Natural killer cell treated with Interleukin-12 subunit alpha and Interleukin-12 subunit beta and Interleukin-15 and Interleukin-18, amount 100 ng/mL, for 72 hours (primary cell): ENCODE results near the gene WNT4. TPM values are rescaled to one million over a fixed set of nuclear protein-coding genes. Genes with fewer than 3 reads are reported as not detected.

Experiments
- ATAC-seq, 2 donors: fragments of 150-1000 bp; cut with Tn5 transposase in 1 of 2; sonication (Bioruptor Pico), chemical (Tn5 transposase) in 1 of 2; 2 replicates each; pipeline ENCODE4 v1.10.0; 2021
- DNase-seq: peaks from one replicate; pipeline ENCODE4 v3.0.0; 2022; ENCODE audit warnings: low spot score
- H3K27ac Mint-ChIP-seq, 2 donors: 1 replicate in 1 of 2; 2 replicates in 1 of 2; pipeline ENCODE4 v1.8.0; 2022; ENCODE audit warnings: mixed read lengths in 2 of 2, mild to moderate bottlenecking in 1 of 2, moderate library complexity in 1 of 2
- H3K27me3 Mint-ChIP-seq, 2 donors: 1 replicate in 1 of 2; 2 replicates in 1 of 2; pipeline ENCODE4 v1.8.0; 2022; ENCODE audit warnings: mixed read lengths in 2 of 2
- H3K36me3 Mint-ChIP-seq: one replicate; pipeline ENCODE4 v1.8.0; 2022; ENCODE audit warnings: mixed read lengths
- H3K4me1 Mint-ChIP-seq, 2 donors: 1 replicate in 1 of 2; 2 replicates in 1 of 2; pipeline ENCODE4 v1.8.0; 2022; ENCODE audit warnings: low read depth in 2 of 2, mixed read lengths in 2 of 2, mild to moderate bottlenecking in 1 of 2
- H3K4me3 Mint-ChIP-seq: one replicate; pipeline ENCODE4 v1.8.0; 2022; ENCODE audit warnings: mixed read lengths
- H3K9me3 Mint-ChIP-seq: 2 replicates; pipeline ENCODE4 v1.8.0; 2022; ENCODE audit warnings: mixed read lengths
- total RNA-seq, 2 donors: library from RNA; stranded (reverse); gene quantifications; one replicate each; pipeline ENCODE4 v1.2.3, GENCODE V29; 2022

WNT4 gene
- total RNA-seq, 2 donors from 2014 or later: not detected

- peaks cover 38% of the 10 kb centered on the region for H3K36me3 Mint-ChIP-seq
- ATAC-seq: no peak
- H3K27me3 Mint-ChIP-seq: no peaks in the 10 kb centered on the region
- no peaks in the 10 kb centered on the region for H3K9me3 Mint-ChIP-seq
- peak overlapping the region; percentile 1 for H3K4me3 Mint-ChIP-seq
- H3K4me1 Mint-ChIP-seq: peaks cover 65 to 74% of the 10 kb centered on the region in 2 donors
- DNase-seq: no peak
- peak overlapping the region; percentile 18 to 52 for H3K27ac Mint-ChIP-seq
Observed at GRCh38 chr1:22080191-22080590, 62.7 kb downstream of the WNT4 start.

GRCh38 chr1:22078133-22078532, 64.8 kb downstream of the WNT4 start:
- H3K4me3 Mint-ChIP-seq: peak overlapping the region; percentile 19
- H3K36me3 Mint-ChIP-seq: peaks cover 34% of the 10 kb centered on the region
- H3K4me1 Mint-ChIP-seq: peaks cover 64 to 74% of the 10 kb centered on the region in 2 donors
- ATAC-seq (no peak), DNase-seq (no peak)
- H3K27me3 Mint-ChIP-seq: no peaks in the 10 kb centered on the region
- peak overlapping the region; percentile 52 to 60 for H3K27ac Mint-ChIP-seq
- no peaks in the 10 kb centered on the region for H3K9me3 Mint-ChIP-seq

- H3K4me1 Mint-ChIP-seq: peaks cover 64 to 74% of the 10 kb centered on the region in 2 donors
- DNase-seq (no peak), ATAC-seq (peak in 1 of 2 donors; percentile 51)
- H3K27ac Mint-ChIP-seq: peak overlapping the region; percentile 52 to 60
- H3K4me3 Mint-ChIP-seq: peak overlapping the region; percentile 19
- H3K9me3 Mint-ChIP-seq: no peaks in the 10 kb centered on the region
- peaks cover 34% of the 10 kb centered on the region for H3K36me3 Mint-ChIP-seq
- H3K27me3 Mint-ChIP-seq: no peaks in the 10 kb centered on the region
Observed at GRCh38 chr1:22077728-22078127, 65.2 kb downstream of the WNT4 start.

- ATAC-seq (peak in 1 of 2 donors; percentile 48), DNase-seq (no peak)
- Mint-ChIP-seq H3K36me3 (peaks cover 24% of the 10 kb centered on the region), H3K27ac (peak overlapping the region; percentile 52 to 60), H3K4me3 (peak overlapping the region; percentile 55), H3K4me1 (peaks cover 65 to 70% of the 10 kb centered on the region in 2 donors), H3K27me3 (no peaks in the 10 kb centered on the region), H3K9me3 (no peaks in the 10 kb centered on the region)
Observed at GRCh38 chr1:22076346-22076745, 66.6 kb downstream of the WNT4 start.

- H3K4me1 Mint-ChIP-seq: peaks cover 65 to 70% of the 10 kb centered on the region in 2 donors
- peaks cover 21% of the 10 kb centered on the region for H3K36me3 Mint-ChIP-seq
- ATAC-seq (no peak), DNase-seq (no peak)
- no peaks in the 10 kb centered on the region for H3K27me3 Mint-ChIP-seq
- H3K27ac Mint-ChIP-seq: peak overlapping the region; percentile 52 to 60
- no peaks in the 10 kb centered on the region for H3K9me3 Mint-ChIP-seq
- H3K4me3 Mint-ChIP-seq: peak overlapping the region; percentile 55
Observed at GRCh38 chr1:22075718-22076117, 67.2 kb downstream of the WNT4 start.

GRCh38 chr1:22074803-22075202, 68.1 kb downstream of the WNT4 start:
- H3K36me3 Mint-ChIP-seq: peaks cover 19% of the 10 kb centered on the region
- peak overlapping the region; percentile 63 for H3K4me3 Mint-ChIP-seq
- H3K4me1 Mint-ChIP-seq: peaks cover 67 to 73% of the 10 kb centered on the region in 2 donors
- ATAC-seq (no peak), DNase-seq (no peak)
- H3K27me3 Mint-ChIP-seq: no peaks in the 10 kb centered on the region
- H3K27ac Mint-ChIP-seq: peak overlapping the region; percentile 0 to 52
- H3K9me3 Mint-ChIP-seq: no peaks in the 10 kb centered on the region

GRCh38 chr1:22071511-22071910, 71.4 kb downstream of the WNT4 start:
- no peaks in the 10 kb centered on the region for H3K9me3 Mint-ChIP-seq
- DNase-seq (no peak), ATAC-seq (no peak)
- H3K27me3 Mint-ChIP-seq: no peaks in the 10 kb centered on the region
- H3K4me3 Mint-ChIP-seq: peak overlapping the region; percentile 47
- peaks cover 10% of the 10 kb centered on the region for H3K36me3 Mint-ChIP-seq
- peaks cover 66 to 69% of the 10 kb centered on the region in 2 donors for H3K4me1 Mint-ChIP-seq
- H3K27ac Mint-ChIP-seq: peak overlapping the region; percentile 8 to 69

Other genes with a start within 250 kb of the WNT4 start
- under 1 TPM in 1 of 2 donors, not detected in 1; 0.20 TPM for gene HSPG2, start 205.8 kb downstream of the WNT4 start, total RNA-seq
- not detected for gene CELA3B, start 166.1 kb downstream of the WNT4 start, total RNA-seq
- not detected for gene CELA3A, start 141.4 kb downstream of the WNT4 start, total RNA-seq
- 100 to 1,000 TPM; 191 to 394 TPM for gene CDC42, start 90.4 kb downstream of the WNT4 start, total RNA-seq